ENCODE results near the gene NOD2.

Gene NOD2

GRCh38 chr16:50692999-50693781 lies at the start of gene NOD2:
Gene NOD2, plus strand, starts transcription at chr16:50693606. Its CDS starts 5,890 bp downstream, at chr16:50699496.
- no peak for DNase-seq

GRCh38 chr16:50644245-50644644 lies 49.2 kb upstream of the NOD2 start:
- DNase-seq = no peak

- no peak for DNase-seq
Observed at GRCh38 chr16:50644729-50645128, 48.7 kb upstream of the NOD2 start.

- DNase-seq = no peak
Observed at GRCh38 chr16:50645563-50646220, 47.7 kb upstream of the NOD2 start.

GRCh38 chr16:50646345-50646744 lies 47.1 kb upstream of the NOD2 start:
- no peak for DNase-seq

- no peak for DNase-seq
Observed at GRCh38 chr16:50651835-50652438, 41.5 kb upstream of the NOD2 start.

GRCh38 chr16:50652836-50653425 lies 40.5 kb upstream of the NOD2 start:
- DNase-seq = no peak

GRCh38 chr16:50653633-50654519 lies 39.5 kb upstream of the NOD2 start:
- no peak for DNase-seq

- no peak for DNase-seq
Observed at GRCh38 chr16:50655558-50656055, 37.8 kb upstream of the NOD2 start.

GRCh38 chr16:50657241-50657640 lies 36.2 kb upstream of the NOD2 start:
- no peak for DNase-seq

- DNase-seq = no peak
Observed at GRCh38 chr16:50659806-50660205, 33.6 kb upstream of the NOD2 start.

GRCh38 chr16:50662306-50662940 lies 31.0 kb upstream of the NOD2 start:
- no peak for DNase-seq

- DNase-seq = no peak
Observed at GRCh38 chr16:50664270-50664669, 29.1 kb upstream of the NOD2 start.

- DNase-seq = peak; percentile 50
Observed at GRCh38 chr16:50665128-50665878, 28.1 kb upstream of the NOD2 start.

GRCh38 chr16:50666658-50667496 lies 26.5 kb upstream of the NOD2 start:
- DNase-seq = no peak

- no peak for DNase-seq
Observed at GRCh38 chr16:50667497-50668367, 25.7 kb upstream of the NOD2 start.

- DNase-seq = no peak
Observed at GRCh38 chr16:50668368-50669008, 24.9 kb upstream of the NOD2 start.

- DNase-seq = no peak
Observed at GRCh38 chr16:50669741-50670140, 23.7 kb upstream of the NOD2 start.

GRCh38 chr16:50670476-50670875 lies 22.9 kb upstream of the NOD2 start:
- DNase-seq = no peak

Measured in NCI-H1105 treated with DMSO at 0.1 percent for 48 hours (cell line).